ENCODE measurements around the gene TREM1.
"Not testable (repeated sequence)": the region's sequence is repeated elsewhere in the genome, so short reads cannot be mapped to it uniquely, and the experiment has no call there.

Gene TREM1

DNA sequence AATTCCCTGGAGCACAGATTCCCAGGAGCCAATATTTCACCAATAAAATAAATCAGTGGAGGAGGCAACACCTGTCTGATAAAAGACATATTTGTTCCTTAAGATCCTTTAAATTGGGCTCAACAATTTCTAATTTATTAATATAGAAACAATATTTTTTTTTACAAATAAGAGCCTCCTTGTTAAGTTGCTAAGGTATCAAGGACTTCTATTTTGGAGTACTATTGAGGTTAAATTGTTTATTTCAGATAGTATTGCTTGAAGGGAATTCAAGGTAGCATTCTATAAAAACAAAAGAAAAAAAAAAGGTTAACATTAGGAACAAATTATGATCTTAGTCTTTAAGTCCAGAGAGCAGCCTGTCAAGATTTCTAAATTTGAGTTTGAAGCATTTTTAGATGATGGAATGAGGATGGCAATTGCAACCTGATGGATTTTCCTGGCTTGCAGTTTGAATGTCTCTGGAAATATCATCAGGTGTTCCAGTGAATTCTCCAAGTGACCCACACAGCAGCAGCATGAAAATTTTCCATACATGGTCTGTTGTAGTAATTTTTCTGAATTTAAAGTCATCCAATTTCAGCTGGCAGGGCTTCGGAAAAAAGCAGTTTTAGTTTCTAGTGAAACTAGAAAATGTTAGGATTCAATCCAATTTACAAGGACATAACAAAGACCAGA, 29.6 kb upstream of the TREM1 start:
- no peak overlapping the region for H3K27ac ChIP-seq
- TF ChIP-seq, protein P1, sequence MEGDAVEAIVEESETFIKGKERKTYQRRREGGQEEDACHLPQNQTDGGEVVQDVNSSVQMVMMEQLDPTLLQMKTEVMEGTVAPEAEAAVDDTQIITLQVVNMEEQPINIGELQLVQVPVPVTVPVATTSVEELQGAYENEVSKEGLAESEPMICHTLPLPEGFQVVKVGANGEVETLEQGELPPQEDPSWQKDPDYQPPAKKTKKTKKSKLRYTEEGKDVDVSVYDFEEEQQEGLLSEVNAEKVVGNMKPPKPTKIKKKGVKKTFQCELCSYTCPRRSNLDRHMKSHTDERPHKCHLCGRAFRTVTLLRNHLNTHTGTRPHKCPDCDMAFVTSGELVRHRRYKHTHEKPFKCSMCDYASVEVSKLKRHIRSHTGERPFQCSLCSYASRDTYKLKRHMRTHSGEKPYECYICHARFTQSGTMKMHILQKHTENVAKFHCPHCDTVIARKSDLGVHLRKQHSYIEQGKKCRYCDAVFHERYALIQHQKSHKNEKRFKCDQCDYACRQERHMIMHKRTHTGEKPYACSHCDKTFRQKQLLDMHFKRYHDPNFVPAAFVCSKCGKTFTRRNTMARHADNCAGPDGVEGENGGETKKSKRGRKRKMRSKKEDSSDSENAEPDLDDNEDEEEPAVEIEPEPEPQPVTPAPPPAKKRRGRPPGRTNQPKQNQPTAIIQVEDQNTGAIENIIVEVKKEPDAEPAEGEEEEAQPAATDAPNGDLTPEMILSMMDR (conservative IDR thresholded peaks at IDR 0.05): no peak
- no peak for TF ChIP-seq ZFX (IDR thresholded peaks at IDR 0.05)

DNA sequence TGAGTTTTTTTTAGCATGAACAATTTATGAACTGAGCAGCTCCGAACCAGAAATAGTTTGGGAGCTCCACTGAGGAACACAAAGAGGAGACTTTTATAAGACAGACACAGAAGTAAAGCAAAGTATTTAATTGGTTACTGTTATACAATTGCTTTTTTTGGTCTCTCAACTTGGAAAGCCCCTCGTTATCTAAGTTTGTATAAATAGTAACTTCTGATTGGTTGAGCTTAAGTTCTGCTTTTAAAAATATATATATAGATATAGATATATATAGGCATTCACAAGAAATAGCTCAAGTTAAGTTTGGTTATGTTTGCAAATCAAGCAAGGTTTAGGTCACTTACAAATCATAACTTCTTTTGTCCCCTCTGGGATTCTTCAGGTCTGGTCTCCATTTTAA, 28.7 kb upstream of the TREM1 start:
- H3K27ac ChIP-seq: no peak overlapping the region
- TF ChIP-seq, protein P1 (conservative IDR thresholded peaks at IDR 0.05): no peak
- TF ChIP-seq ZFX (IDR thresholded peaks at IDR 0.05): no peak

DNA sequence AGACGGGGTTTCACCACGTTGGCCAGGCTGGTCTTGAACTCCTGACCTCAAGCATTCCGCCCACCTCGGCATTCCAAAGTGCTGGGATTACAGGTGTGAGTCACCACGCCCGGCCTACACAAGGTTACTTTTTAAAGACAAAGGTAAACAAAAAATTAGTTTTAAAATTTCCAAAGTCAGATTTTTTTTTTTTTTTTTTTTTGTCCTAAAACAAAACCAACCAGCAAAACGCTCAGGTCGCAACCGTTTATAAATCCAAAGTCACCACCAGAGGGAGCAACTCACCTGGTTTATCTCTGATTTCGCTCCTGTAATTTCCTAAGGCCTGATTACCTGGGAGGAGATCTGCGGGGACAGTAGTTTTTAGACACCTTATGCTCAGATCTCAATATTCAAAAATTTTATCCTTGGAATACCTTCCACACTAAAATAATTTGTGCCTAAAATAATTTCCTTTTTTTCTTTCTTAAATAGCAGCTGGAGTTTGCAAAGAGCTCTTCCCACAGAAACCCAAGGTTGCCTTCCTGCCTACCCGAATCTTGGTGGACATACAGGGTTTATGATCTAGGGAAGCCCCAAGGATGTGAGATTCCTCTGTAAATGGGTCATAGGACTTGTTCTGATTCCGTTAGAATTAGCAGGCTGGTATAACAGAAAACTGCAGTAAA, 19.8 kb upstream of the TREM1 start:
- H3K27ac ChIP-seq: no peak overlapping the region
- TF ChIP-seq, protein P1 (conservative IDR thresholded peaks at IDR 0.05): peak; percentile 82
- TF ChIP-seq ZFX (IDR thresholded peaks at IDR 0.05): no peak

DNA sequence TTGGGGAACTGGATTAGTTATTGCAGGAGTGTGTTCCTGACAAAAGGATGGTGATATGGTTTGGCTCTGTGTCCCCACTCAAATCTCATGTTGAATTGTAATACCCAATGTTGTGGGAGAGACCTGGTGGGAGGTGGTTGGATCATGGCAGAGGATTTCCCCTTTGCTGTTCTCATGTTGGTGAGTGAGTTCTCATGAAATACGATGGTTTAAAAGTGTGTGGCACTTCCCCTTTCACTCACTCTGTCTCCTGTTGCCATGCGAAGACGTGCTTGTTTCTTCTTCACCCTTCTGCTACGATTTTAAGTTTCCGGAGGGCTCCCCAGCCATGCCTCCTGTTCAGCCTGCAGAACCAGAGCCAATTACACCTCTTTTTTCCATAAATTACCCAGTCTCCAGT, 16.2 kb upstream of the TREM1 start:
- no peak overlapping the region for H3K27ac ChIP-seq
- TF ChIP-seq, protein P1 (conservative IDR thresholded peaks at IDR 0.05): no peak
- TF ChIP-seq ZFX (IDR thresholded peaks at IDR 0.05): no peak

DNA sequence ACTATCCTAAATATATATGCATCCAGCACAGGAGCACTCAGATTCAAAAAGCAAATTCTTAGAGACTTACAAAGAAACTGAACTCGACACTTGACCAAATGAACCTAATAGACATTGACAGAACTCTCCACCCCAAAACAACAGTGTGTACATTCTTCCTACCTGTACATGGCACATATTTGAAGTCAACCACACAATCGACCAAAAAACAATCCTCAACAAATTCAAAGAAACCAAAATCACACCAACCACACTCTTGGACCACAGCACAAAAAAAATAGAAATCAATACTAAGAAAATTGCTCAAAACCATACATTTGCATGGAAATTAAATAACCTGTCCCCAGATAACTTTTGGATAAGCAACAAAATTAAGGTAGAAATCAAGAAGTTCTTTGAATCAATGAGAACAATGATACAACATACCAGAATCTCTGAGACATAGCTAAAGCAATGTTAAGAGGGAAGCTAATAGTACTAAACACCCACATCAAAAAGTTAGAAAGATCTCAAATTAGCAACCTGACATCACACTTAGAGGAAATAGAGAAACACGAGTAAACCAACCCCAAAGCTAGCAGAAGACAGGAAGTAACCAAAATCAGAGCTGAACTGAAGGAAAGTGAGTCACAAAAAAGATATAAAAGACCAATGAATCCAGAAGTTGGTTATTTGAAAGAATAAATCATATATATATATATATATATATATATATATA, 12.5 kb upstream of the TREM1 start:
- no peak overlapping the region for H3K27ac ChIP-seq
- TF ChIP-seq, protein P1 (conservative IDR thresholded peaks at IDR 0.05): no peak
- no peak for TF ChIP-seq ZFX (IDR thresholded peaks at IDR 0.05)

DNA sequence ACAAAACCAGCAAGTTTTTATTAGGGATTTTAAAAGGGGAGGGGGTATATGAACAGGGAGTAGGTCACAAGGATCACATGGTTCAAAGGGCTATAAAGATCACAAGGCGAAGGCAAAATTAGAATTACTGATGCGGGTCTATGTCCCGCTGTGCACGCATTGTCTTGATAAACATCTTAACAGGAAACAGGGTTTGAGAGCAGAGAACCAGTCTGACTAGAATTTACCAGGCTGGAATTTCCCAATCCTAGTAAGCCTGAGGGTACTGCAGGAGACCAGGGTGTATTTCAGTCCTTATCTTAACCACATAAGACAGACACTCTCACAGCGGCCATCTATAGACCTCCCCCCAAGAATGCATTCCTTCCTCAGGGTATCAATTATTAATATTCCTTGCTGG, 10.8 kb upstream of the TREM1 start:
- not testable (repeated sequence) for H3K27ac ChIP-seq

DNA sequence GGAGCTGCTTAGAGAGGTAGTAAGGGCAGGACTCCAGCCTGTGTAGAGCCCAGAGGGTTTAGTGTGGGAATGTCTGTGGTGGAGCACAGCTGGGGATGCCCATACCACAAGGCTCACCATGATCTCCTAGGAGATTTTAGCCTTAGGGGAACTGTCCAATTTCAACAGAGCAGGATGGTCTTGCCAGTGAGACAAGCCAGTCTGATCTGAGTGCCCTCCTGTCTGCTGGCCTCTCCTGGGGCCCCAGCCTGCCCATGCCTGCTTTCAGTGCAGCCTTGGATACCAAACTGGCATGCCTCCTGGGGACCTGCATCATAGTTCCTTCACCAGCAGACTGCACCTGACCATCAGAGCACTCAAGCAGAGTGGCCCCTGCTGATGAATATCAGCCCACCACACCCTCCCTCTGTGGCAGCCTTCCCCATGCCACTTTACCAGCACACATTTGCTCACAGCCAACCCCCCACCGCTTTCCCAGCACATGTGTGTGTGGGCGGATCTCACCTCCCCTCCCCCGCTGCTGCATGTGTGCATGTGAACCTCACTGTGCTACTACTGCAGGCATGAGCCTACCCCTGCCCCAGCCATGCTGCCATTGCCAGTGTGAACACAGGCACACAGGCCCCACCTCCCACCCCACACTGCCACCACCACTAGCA, 7.9 kb upstream of the TREM1 start:
- TF ChIP-seq, protein P1 (conservative IDR thresholded peaks at IDR 0.05): no peak
- no peak for TF ChIP-seq ZFX (IDR thresholded peaks at IDR 0.05)
- no peak overlapping the region for H3K27ac ChIP-seq
